Measurements from ENCODE around the gene FERD3L.

- no peak for TF ChIP-seq CTCF (IDR thresholded peaks at IDR 0.05)
- no peak for TF ChIP-seq EP300 (IDR thresholded peaks at IDR 0.05)
- no peak for TF ChIP-seq POLR2A (IDR thresholded peaks at IDR 0.05)
These were observed 25.2 kb downstream of the FERD3L start for GRCh38 chr7:19119870-19120486.

All from gastroesophageal sphincter (tissue), 3 donors.